ENCODE data around the gene PRMT7. TPM values are rescaled to one million over a fixed set of nuclear protein-coding genes. Genes with fewer than 3 reads are reported as not detected.
A peak's percentile ranks its signal among the peaks of the same experiment; 100 is the strongest.

The PRMT7 gene
- 10 to 100 TPM; 74.1 to 91.5 (median 78.0) TPM for total RNA-seq

GRCh38 chr16:68310774-68311511 is at the start of gene PRMT7, which contains the start of gene SLC7A6OS:
Gene PRMT7, plus strand, starts transcription at chr16:68311019. Its CDS starts 4,961 bp downstream, at chr16:68315980.
Gene SLC7A6OS, minus strand, starts transcription at chr16:68310946. Its CDS starts 20 bp downstream, at chr16:68310926.
- TF ChIP-seq EP300 (IDR thresholded peaks at IDR 0.05) (peak; percentile 87 to 96), POLR2A (IDR thresholded peaks at IDR 0.05) (peak; percentile 76 to 77), CTCF (IDR thresholded peaks at IDR 0.05) (peak in 2 of 5 experiments; percentile 49 to 76)
- DNase-seq (ENCODE audit: low spot score in 2 of 2), result peak; percentile 74 to 89
- 0 to 1% methylated on average over 17 to 38 of the region's 62 CpGs for WGBS, 2 donors
- Histone ChIP-seq H3K36me3 (peaks cover 0 to 50% (median 3%) of the 10 kb centered on the region in 3 donors), H3K27ac (peak within 1 kb of the TSS; percentile 71 to 84 (median 80)), H3K9me3 (no peaks in the 10 kb centered on the region), H3K4me1 (peaks cover 0 to 48% (median 27%) of the 10 kb centered on the region in 4 donors), H3K4me3 (peak within 1 kb of the TSS; percentile 74 to 87 (median 82)), H3K27me3 (no peaks in the 10 kb centered on the region)

- Histone ChIP-seq H3K4me1 (peaks cover 0 to 36% (median 9%) of the 10 kb centered on the region in 4 donors), H3K9me3 (no peaks in the 10 kb centered on the region), H3K36me3 (peaks cover 0 to 26% (median 5%) of the 10 kb centered on the region in 3 donors), H3K27ac (peak overlapping the region; percentile 90 to 98 (median 94)), H3K4me3 (peak overlapping the region; percentile 47 to 97 (median 86)), H3K27me3 (no peaks in the 10 kb centered on the region)
- no peak for TF ChIP-seq CTCF (IDR thresholded peaks at IDR 0.05)
- TF ChIP-seq EP300 (IDR thresholded peaks at IDR 0.05), result no peak
- no peak for TF ChIP-seq POLR2A (IDR thresholded peaks at IDR 0.05)
- WGBS, 2 donors, result 36 to 48% methylated on average over 9 to 11 of the region's 11 CpGs
- no peak for DNase-seq (ENCODE audit: low spot score in 2 of 2)
Measured at GRCh38 chr16:68263559-68264127, 47.2 kb upstream of the PRMT7 start.

GRCh38 chr16:68264128-68265077 is 46.4 kb upstream of the PRMT7 start, which contains the start of gene SLC7A6:
Gene SLC7A6, plus strand, starts transcription at chr16:68264526. Its CDS starts 10,201 bp downstream, at chr16:68274727.
- Histone ChIP-seq H3K27me3 (no peaks in the 10 kb centered on the region), H3K4me3 (peak within 1 kb of the TSS; percentile 66 to 97 (median 86)), H3K27ac (peak within 1 kb of the TSS; percentile 90 to 98 (median 94)), H3K9me3 (no peaks in the 10 kb centered on the region), H3K36me3 (peaks cover 0 to 19% (median 5%) of the 10 kb centered on the region in 3 donors), H3K4me1 (peaks cover 0 to 44% (median 9%) of the 10 kb centered on the region in 4 donors)
- peak; percentile 57 to 62 for DNase-seq (ENCODE audit: low spot score in 2 of 2)
- WGBS, 2 donors, result 1% methylated on average over 59 to 79 of the region's 123 CpGs
- peak; percentile 14 to 81 for TF ChIP-seq POLR2A (IDR thresholded peaks at IDR 0.05)
- TF ChIP-seq CTCF (IDR thresholded peaks at IDR 0.05), result peak; percentile 61 to 93 (median 76)
- no peak for TF ChIP-seq EP300 (IDR thresholded peaks at IDR 0.05)

- TF ChIP-seq EP300 (IDR thresholded peaks at IDR 0.05) (peak in 1 of 2 donors; percentile 75), POLR2A (IDR thresholded peaks at IDR 0.05) (peak; percentile 13 to 52), CTCF (IDR thresholded peaks at IDR 0.05) (no peak)
- peaks cover 0 to 10% (median 0%) of the 10 kb centered on the region in 3 donors for H3K36me3 ChIP-seq
- H3K27ac ChIP-seq, result peak overlapping the region; percentile 90 to 98 (median 94)
- no peaks in the 10 kb centered on the region for H3K27me3 ChIP-seq
- DNase-seq (ENCODE audit: low spot score in 2 of 2), result peak; percentile 57 to 73
- 10 to 17% methylated on average over 23 of the region's 23 CpGs for WGBS, 2 donors
- peaks cover 0 to 49% (median 9%) of the 10 kb centered on the region in 4 donors for H3K4me1 ChIP-seq
- no peaks in the 10 kb centered on the region for H3K9me3 ChIP-seq
- H3K4me3 ChIP-seq, result peak overlapping the region; percentile 66 to 97 (median 86)
Measured at GRCh38 chr16:68265078-68265920, 45.5 kb upstream of the PRMT7 start.
